Prostate gland (tissue), 2 donors: ENCODE measurements around the gene SPATA31E1. TPM values are rescaled to one million over a fixed set of nuclear protein-coding genes. Genes with fewer than 3 reads are reported as not detected.

ENCODE experiments used
- DNase-seq: peaks from one replicate; pipeline ENCODE4 v3.0.0-alpha.2; 2019; ENCODE audit warnings: low spot score
- H3K27ac ChIP-seq, 2 donors: fragments of 200-600 bp; sonication (generic); 2 replicates each; pipeline ENCODE4 v1.5.1; 2017 to 2019
- H3K27me3 ChIP-seq: fragments of 200-600 bp; sonication (generic); replicated peaks from 2 replicates; pipeline ENCODE4 v1.5.1; 2019; ENCODE audit not compliant: insufficient read depth
- H3K36me3 ChIP-seq, 2 donors: fragments of 200-600 bp; sonication (generic); 1 replicate in 1 of 2; 2 replicates in 1 of 2; pipeline versions ENCODE4 v1.5.1 to v1.8.1; 2017 to 2019
- H3K4me1 ChIP-seq: fragments of 200-600 bp; sonication (generic); replicated peaks from 2 replicates; pipeline ENCODE4 v1.5.1; 2019
- H3K4me3 ChIP-seq, 2 donors: fragments of 200-600 bp; sonication (generic); 2 replicates each; pipeline ENCODE4 v1.5.1; 2017 to 2019
- H3K9me3 ChIP-seq: fragments of 200-600 bp; sonication (generic); 2 replicates; pipeline ENCODE4 v1.5.1; 2017
- POLR2A ChIP-seq: fragments of 450-650 bp; IDR thresholded peaks from one replicate; pipeline ENCODE4 v1.6.1; 2016; ENCODE audit warnings: antibody characterized with exemption, mild to moderate bottlenecking
- POLR2AphosphoS5 ChIP-seq: sonication (generic); formaldehyde crosslinking; IDR thresholded peaks from one replicate; pipeline ENCODE4 v1.6.1; 2017; ENCODE audit warnings: antibody characterized with exemption
- WGBS: methylation state at CpG from one replicate; pipeline ENCODE4 v1.1.5; 2018; 5-methylcytosine and 5-hydroxymethylcytosine counted together
- intact Hi-C: fragments of 100-400 bp; cut with DNase I; formaldehyde crosslinking; loops from one replicate; pipeline ENCODE4 v1.14.2; 2022
- total RNA-seq, 2 donors: library from RNA; depleted of rRNA; stranded (reverse); fragments of >200 nt; gene quantifications; one replicate each; pipeline ENCODE4 v1.1.0, GENCODE V29; 2016
- TF ChIP-seq, protein P1 (sequence below), 4 experiments: fragments of 200-600 bp in 2 of 4; fragments of 450-650 bp in 2 of 4; sonication (generic) in 2 of 4; IDR thresholded peaks; 1 replicate in 3 of 4; 2 replicates in 1 of 4; pipeline ENCODE4 v1.5.1; 2016 to 2019; ENCODE audit warnings: antibody characterized with exemption in 4 of 4, mild to moderate bottlenecking in 2 of 4, moderate library complexity in 2 of 4

Gene SPATA31E1
- under 1 TPM in 1 of 2 donors, not detected in 1; 0.68 TPM for total RNA-seq

GRCh38 chr9:87882627-87883026 is at the start of gene SPATA31E1:
Gene SPATA31E1 (plus strand): TSS chr9:87882877. CDS start chr9:87882892, 15 bp downstream.
- Histone ChIP-seq H3K27me3 (no peaks in the 10 kb centered on the region), H3K9me3 (no peaks in the 10 kb centered on the region), H3K27ac (no peak within 1 kb of the TSS), H3K4me3 (no peak within 1 kb of the TSS), H3K4me1 (no peaks in the 10 kb centered on the region), H3K36me3 (no peaks in the 10 kb centered on the region)
- WGBS = 79% methylated on average over 5 of the region's 5 CpGs
- intact Hi-C loops = no loop called here
- peak; percentile 2 for DNase-seq
- TF ChIP-seq POLR2A (no peak), POLR2AphosphoS5 (no peak)
- TF ChIP-seq, protein P1, sequence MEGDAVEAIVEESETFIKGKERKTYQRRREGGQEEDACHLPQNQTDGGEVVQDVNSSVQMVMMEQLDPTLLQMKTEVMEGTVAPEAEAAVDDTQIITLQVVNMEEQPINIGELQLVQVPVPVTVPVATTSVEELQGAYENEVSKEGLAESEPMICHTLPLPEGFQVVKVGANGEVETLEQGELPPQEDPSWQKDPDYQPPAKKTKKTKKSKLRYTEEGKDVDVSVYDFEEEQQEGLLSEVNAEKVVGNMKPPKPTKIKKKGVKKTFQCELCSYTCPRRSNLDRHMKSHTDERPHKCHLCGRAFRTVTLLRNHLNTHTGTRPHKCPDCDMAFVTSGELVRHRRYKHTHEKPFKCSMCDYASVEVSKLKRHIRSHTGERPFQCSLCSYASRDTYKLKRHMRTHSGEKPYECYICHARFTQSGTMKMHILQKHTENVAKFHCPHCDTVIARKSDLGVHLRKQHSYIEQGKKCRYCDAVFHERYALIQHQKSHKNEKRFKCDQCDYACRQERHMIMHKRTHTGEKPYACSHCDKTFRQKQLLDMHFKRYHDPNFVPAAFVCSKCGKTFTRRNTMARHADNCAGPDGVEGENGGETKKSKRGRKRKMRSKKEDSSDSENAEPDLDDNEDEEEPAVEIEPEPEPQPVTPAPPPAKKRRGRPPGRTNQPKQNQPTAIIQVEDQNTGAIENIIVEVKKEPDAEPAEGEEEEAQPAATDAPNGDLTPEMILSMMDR (IDR thresholded peaks at IDR 0.05) = no peak

DNA sequence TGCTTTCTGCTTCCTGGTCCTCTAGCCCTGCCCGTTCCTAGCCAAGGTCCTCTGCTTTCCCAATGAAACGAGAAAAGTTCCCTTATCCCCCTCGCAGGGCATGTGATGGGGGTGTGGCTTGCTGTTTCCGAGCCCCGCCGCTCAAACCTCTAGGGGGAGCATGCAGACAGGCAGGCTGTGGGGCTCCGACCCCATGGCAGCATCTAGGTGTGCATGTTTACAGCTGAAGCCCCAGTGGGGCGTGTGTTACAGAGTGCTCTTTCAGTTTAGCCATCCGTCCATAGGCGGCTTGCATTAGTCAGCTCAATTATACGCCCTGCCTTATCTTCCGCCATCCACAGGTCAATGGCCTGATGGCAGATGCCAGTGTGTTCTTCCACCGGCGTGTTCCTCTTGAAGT is 48.3 kb upstream of the SPATA31E1 start:
- H3K4me3 ChIP-seq = no peak overlapping the region
- TF ChIP-seq, protein P1 (IDR thresholded peaks at IDR 0.05) = no peak
- TF ChIP-seq POLR2AphosphoS5 = no peak
- no peak for TF ChIP-seq POLR2A
- no peak overlapping the region for H3K27ac ChIP-seq
- intact Hi-C loops = no loop called here
- H3K27me3 ChIP-seq = no peaks in the 10 kb centered on the region
- no peaks in the 10 kb centered on the region for H3K9me3 ChIP-seq
- DNase-seq = no peak
- H3K4me1 ChIP-seq = no peaks in the 10 kb centered on the region
- 66% methylated on average over 14 of the region's 14 CpGs for WGBS
- no peaks in the 10 kb centered on the region for H3K36me3 ChIP-seq

GRCh38 chr9:87836536-87836935 is 46.1 kb upstream of the SPATA31E1 start:
- H3K36me3 ChIP-seq = no peaks in the 10 kb centered on the region
- WGBS = 91% methylated on average over 5 of the region's 5 CpGs
- H3K4me3 ChIP-seq = no peak overlapping the region
- no peak for TF ChIP-seq POLR2AphosphoS5
- TF ChIP-seq, protein P1 (IDR thresholded peaks at IDR 0.05) = no peak
- TF ChIP-seq POLR2A = no peak
- no peak for DNase-seq
- no peak overlapping the region for H3K27ac ChIP-seq
- intact Hi-C loops = no loop called here
- no peaks in the 10 kb centered on the region for H3K4me1 ChIP-seq
- H3K27me3 ChIP-seq = no peaks in the 10 kb centered on the region
- no peaks in the 10 kb centered on the region for H3K9me3 ChIP-seq

GRCh38 chr9:87836951-87837705 is 45.5 kb upstream of the SPATA31E1 start:
- H3K36me3 ChIP-seq = no peaks in the 10 kb centered on the region
- intact Hi-C loops = no loop called here
- no peak overlapping the region for H3K27ac ChIP-seq
- H3K4me3 ChIP-seq = no peak overlapping the region
- H3K4me1 ChIP-seq = no peaks in the 10 kb centered on the region
- no peaks in the 10 kb centered on the region for H3K9me3 ChIP-seq
- DNase-seq = no peak
- TF ChIP-seq, protein P1 (IDR thresholded peaks at IDR 0.05) = no peak
- TF ChIP-seq POLR2A (no peak), POLR2AphosphoS5 (no peak)
- H3K27me3 ChIP-seq = no peaks in the 10 kb centered on the region
- WGBS = 45% methylated on average over 7 of the region's 7 CpGs

- H3K4me1 ChIP-seq = no peaks in the 10 kb centered on the region
- WGBS = 66% methylated on average over 1 of the region's 1 CpG
- no peak for TF ChIP-seq POLR2A
- TF ChIP-seq POLR2AphosphoS5 = no peak
- TF ChIP-seq, protein P1 (IDR thresholded peaks at IDR 0.05) = no peak
- H3K9me3 ChIP-seq = no peaks in the 10 kb centered on the region
- no peak for DNase-seq
- no peaks in the 10 kb centered on the region for H3K36me3 ChIP-seq
- intact Hi-C loops = no loop called here
- H3K4me3 ChIP-seq = no peak overlapping the region
- H3K27me3 ChIP-seq = no peaks in the 10 kb centered on the region
- H3K27ac ChIP-seq = no peak overlapping the region
These were observed 42.5 kb upstream of the SPATA31E1 start for GRCh38 chr9:87840134-87840533.
